Measurements from ENCODE around the gene RNF223. TPM values are rescaled to one million over a fixed set of nuclear protein-coding genes. Genes with fewer than 3 reads are reported as not detected.

Gene RNF223
- total RNA-seq, 1 experiment from 2014 or later = not detected

DNA sequence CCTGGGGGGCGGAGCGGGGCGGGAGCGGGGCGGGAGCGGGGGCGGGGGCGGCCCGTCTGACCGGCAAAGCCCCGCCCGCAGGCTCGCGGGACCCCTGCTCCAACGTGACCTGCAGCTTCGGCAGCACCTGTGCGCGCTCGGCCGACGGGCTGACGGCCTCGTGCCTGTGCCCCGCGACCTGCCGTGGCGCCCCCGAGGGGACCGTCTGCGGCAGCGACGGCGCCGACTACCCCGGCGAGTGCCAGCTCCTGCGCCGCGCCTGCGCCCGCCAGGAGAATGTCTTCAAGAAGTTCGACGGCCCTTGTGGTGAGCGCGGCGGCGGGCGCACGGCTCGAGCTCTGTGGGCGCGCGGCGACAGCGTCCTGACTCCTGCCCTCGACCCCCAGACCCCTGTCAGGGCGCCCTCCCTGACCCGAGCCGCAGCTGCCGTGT is 33.0 kb downstream of the RNF223 start:
- CTCF ChIA-PET = interaction anchor here (0.7 to 4.0 kb wide), 22 partner anchors 9 to 251 kb away, joined by 3 to 35 read pairs (median 4); partner anchors contain the start of genes AGRN, ISG15 and TTLL10
- Mint-ChIP-seq H3K4me1 (peaks cover 5% of the 10 kb centered on the region), H3K36me3 (peaks cover 8% of the 10 kb centered on the region), H3K27ac (no peak overlapping the region), H3K27me3 (ENCODE audit: low read depth) (peaks cover 36% of the 10 kb centered on the region), H3K9me3 (no peaks in the 10 kb centered on the region), H3K4me3 (peak overlapping the region; percentile 25; the same call in 1 of the 2 replicates)
- POLR2A ChIA-PET = interaction anchor here (0.6 to 2.9 kb wide), 7 partner anchors 10 to 130 kb away, joined by 3 to 15 read pairs (median 3); partner anchors contain the start of gene HES4
- DNase-seq (ENCODE audit: low spot score) = peak; percentile 82
- peak; percentile 56 for ATAC-seq
- TF ChIP-seq MYBL2 (CRISPR knock-in tag; IDR thresholded peaks at IDR 0.05) (0 out of 2 replicates have a peak, but pooled peaks have one; percentile 38), IRF1 (CRISPR knock-in tag; IDR thresholded peaks at IDR 0.05) (no peak), ZNF423 (CRISPR knock-in tag; IDR thresholded peaks at IDR 0.05) (no peak), CDX4 (CRISPR knock-in tag; IDR thresholded peaks at IDR 0.05; ENCODE audit: borderline replicate concordance) (no peak), ESRRA (CRISPR knock-in tag; IDR thresholded peaks at IDR 0.05; ENCODE audit: borderline replicate concordance) (no peak), USF2 (CRISPR knock-in tag; IDR thresholded peaks at IDR 0.05) (peak; percentile 31), ELF4 (CRISPR knock-in tag; IDR thresholded peaks at IDR 0.05; ENCODE audit: low read depth) (no peak), SP1 (CRISPR knock-in tag; conservative IDR thresholded peaks at IDR 0.05) (0 out of 2 replicates have a peak, but pooled peaks have one; percentile 22), ZNF138 (CRISPR knock-in tag; conservative IDR thresholded peaks at IDR 0.05) (no peak), ATF1 (CRISPR knock-in tag; IDR thresholded peaks at IDR 0.05) (no peak), FOXP4 (CRISPR knock-in tag; IDR thresholded peaks at IDR 0.05) (peak; percentile 77; the same call in 1 of the 2 replicates), ZNF232 (CRISPR knock-in tag; IDR thresholded peaks at IDR 0.05) (0 out of 2 replicates have a peak, but pooled peaks have one; percentile 50)
- TF ChIP-seq, protein P1, sequence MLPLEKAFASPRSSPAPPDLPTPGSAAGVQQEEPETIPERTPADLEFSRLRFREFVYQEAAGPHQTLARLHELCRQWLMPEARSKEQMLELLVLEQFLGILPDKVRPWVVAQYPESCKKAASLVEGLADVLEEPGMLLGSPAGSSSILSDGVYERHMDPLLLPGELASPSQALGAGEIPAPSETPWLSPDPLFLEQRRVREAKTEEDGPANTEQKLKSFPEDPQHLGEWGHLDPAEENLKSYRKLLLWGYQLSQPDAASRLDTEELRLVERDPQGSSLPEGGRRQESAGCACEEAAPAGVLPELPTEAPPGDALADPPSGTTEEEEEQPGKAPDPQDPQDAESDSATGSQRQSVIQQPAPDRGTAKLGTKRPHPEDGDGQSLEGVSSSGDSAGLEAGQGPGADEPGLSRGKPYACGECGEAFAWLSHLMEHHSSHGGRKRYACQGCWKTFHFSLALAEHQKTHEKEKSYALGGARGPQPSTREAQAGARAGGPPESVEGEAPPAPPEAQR (CRISPR knock-in tag; IDR thresholded peaks at IDR 0.05) = no peak

DNA sequence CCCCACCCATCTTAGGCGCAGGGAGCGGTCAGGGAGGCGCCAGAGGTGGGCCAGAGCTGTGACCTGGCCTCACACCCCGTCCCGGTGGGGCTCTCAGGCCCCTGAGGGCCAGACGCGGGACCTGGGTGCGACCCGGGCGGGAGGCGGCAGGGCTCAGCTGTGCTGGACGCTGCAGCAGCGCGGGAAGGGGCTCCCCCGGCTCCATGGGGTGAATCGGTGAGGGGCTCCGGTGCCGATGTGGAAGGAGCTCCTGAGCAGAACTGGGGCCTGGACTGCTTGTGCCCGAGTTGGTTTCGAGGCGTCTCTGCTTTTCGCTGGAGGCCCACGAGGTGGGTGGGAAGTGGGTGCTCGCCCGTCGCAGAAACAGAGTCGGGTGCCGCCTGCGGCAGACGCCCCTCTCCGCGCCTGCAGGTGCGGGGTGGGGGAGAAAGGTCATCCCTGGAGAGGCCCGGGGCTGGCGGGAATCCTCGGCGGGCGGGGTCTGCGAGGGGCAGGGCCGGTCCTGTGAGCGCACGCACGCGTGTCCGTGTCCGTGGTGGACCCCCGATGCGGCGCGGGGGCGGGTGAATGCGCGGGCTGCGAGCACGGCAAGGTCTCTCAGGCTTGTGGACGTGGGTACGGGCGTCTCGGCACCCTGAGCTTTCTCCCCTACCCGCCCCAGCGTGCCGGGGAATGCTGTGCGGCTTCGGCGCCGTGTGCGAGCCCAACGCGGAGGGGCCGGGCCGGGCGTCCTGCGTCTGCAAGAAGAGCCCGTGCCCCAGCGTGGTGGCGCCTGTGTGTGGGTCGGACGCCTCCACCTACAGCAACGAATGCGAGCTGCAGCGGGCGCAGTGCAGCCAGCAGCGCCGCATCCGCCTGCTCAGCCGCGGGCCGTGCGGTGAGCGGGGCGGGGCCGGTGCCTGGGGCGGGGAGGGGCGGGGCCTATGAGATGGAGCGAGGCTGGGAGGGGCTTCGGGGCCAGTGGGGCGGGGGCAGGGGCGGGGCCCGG is 33.8 kb downstream of the RNF223 start:
- Mint-ChIP-seq H3K4me1 (peaks cover 5% of the 10 kb centered on the region), H3K36me3 (peaks cover 11% of the 10 kb centered on the region), H3K9me3 (no peaks in the 10 kb centered on the region), H3K27ac (no peak overlapping the region), H3K27me3 (ENCODE audit: low read depth) (peaks cover 41% of the 10 kb centered on the region), H3K4me3 (peak overlapping the region; percentile 58)
- POLR2A ChIA-PET = interaction anchor here (0.6 to 2.9 kb wide), 9 partner anchors 11 to 131 kb away, joined by 3 to 15 read pairs (median 3); partner anchors contain the start of genes HES4 and PLEKHN1
- DNase-seq (ENCODE audit: low spot score) = peak; percentile 83
- peak; percentile 85 for ATAC-seq
- CTCF ChIA-PET = interaction anchor here (0.7 to 4.0 kb wide), 26 partner anchors 8 to 265 kb away, joined by 3 to 35 read pairs (median 4); partner anchors contain the start of genes AGRN, ISG15 and TTLL10
- TF ChIP-seq NR3C1 (CRISPR knock-in tag; conservative IDR thresholded peaks at IDR 0.05; ENCODE audit: low read depth) = no peak
- TF ChIP-seq ZNF425 (CRISPR knock-in tag; conservative IDR thresholded peaks at IDR 0.05) = no peak
- TF ChIP-seq, protein P2, sequence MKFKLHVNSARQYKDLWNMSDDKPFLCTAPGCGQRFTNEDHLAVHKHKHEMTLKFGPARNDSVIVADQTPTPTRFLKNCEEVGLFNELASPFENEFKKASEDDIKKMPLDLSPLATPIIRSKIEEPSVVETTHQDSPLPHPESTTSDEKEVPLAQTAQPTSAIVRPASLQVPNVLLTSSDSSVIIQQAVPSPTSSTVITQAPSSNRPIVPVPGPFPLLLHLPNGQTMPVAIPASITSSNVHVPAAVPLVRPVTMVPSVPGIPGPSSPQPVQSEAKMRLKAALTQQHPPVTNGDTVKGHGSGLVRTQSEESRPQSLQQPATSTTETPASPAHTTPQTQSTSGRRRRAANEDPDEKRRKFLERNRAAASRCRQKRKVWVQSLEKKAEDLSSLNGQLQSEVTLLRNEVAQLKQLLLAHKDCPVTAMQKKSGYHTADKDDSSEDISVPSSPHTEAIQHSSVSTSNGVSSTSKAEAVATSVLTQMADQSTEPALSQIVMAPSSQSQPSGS (CRISPR knock-in tag; IDR thresholded peaks at IDR 0.05; ENCODE audit: borderline replicate concordance, low read depth) = no peak
- no peak for TF ChIP-seq NFE2L1 (CRISPR knock-in tag; IDR thresholded peaks at IDR 0.05)
- no peak for TF ChIP-seq ZNF232 (CRISPR knock-in tag; IDR thresholded peaks at IDR 0.05)
- no peak for TF ChIP-seq MXD4 (CRISPR knock-in tag; IDR thresholded peaks at IDR 0.05; ENCODE audit: borderline replicate concordance)
- TF ChIP-seq CBFB (CRISPR knock-in tag; IDR thresholded peaks at IDR 0.05; ENCODE audit: low read depth) = no peak
- TF ChIP-seq ZNF671 (CRISPR knock-in tag; IDR thresholded peaks at IDR 0.05) = no peak
